ENCODE measurements around the gene WDR77. TPM values are rescaled to one million over a fixed set of nuclear protein-coding genes. Genes with fewer than 3 reads are reported as not detected.

Gene WDR77
- total and polyA plus RNA-seq, 9 of the 15 experiments (the other 6 are each of a cell fraction or from before 2014, with no cell fraction given), result 20.6 to 160 (median 75.3) TPM

GRCh38 chr1:111491070-111491469 lies 42.0 kb upstream of the WDR77 start:
- Histone ChIP-seq H2AFZ (ENCODE audit: low read depth, low read length) (no peak overlapping the region), H3K9me1 (ENCODE audit: control insufficient read depth, insufficient read depth, low read length) (no peaks in the 10 kb centered on the region), H3K27ac (ENCODE audit: extremely low read depth, low read depth, low read length) (no peak overlapping the region), H3K4me3 (no peak overlapping the region), H3K4me2 (ENCODE audit: insufficient read depth, low read length) (no peak overlapping the region), H3K9ac (ENCODE audit: insufficient read depth in 1 of 2, low read depth in 2 of 2, low read length in 2 of 2) (no peak overlapping the region), H3K36me3 (ENCODE audit: control insufficient read depth, insufficient read depth, low read length) (no peaks in the 10 kb centered on the region), H3K9me3 (replicated peaks; ENCODE audit: control insufficient read depth, insufficient read depth, low read depth, low read length) (no peaks in the 10 kb centered on the region), H3K4me1 (replicated peaks in 1 of 2; ENCODE audit: control insufficient read depth in 2 of 2, insufficient read depth in 2 of 2, low read length in 2 of 2) (no peaks in the 10 kb centered on the region; a peak in 1 of 5 replicates), H3K27me3 (ENCODE audit: control insufficient read depth in 2 of 2, insufficient read depth in 2 of 2, low read length in 2 of 2) (peaks cover 19 to 36% of the 10 kb centered on the region in 2 experiments), H4K20me1 (replicated peaks; ENCODE audit: control insufficient read depth, insufficient read depth, low read length) (no peaks in the 10 kb centered on the region), H3K79me2 (ENCODE audit: control insufficient read depth, insufficient read depth, low read length) (no peaks in the 10 kb centered on the region)
- in situ Hi-C loops (cut with MboI) (loop anchor here (25.0 kb wide), 1 partner anchor 846 kb away; no protein-coding TSS in a partner anchor), intact Hi-C loops (cut with micrococcal nuclease) (no loop called here)
- no peak for ATAC-seq
- POLR2A ChIA-PET, result interaction anchor here (0.5 to 3.4 kb wide), 3 partner anchors 10 to 69 kb away, joined by 3 to 18 read pairs (median 3); no protein-coding TSS in a partner anchor
- no TSS peak for BruUV-seq (replicated peaks)
- CTCF ChIA-PET (ENCODE audit: low intra/inter-chr PET ratio), result no interaction called here
- no peak for FAIRE-seq
- 28% methylated on average over 7 of the region's 7 CpGs for WGBS (ENCODE audit: insufficient coverage, low coverage, missing lambda C conversion rate)
- DNase-seq (ENCODE audit: extremely low read depth in 1 of 4, low spot score in 3 of 4), result no peak
- TF ChIP-seq ZBTB2 (IDR thresholded peaks at IDR 0.05) (no peak), KDM4B (IDR thresholded peaks at IDR 0.05; ENCODE audit: borderline replicate concordance in 2 of 2, low read depth in 1 of 2) (no peak), FOXO4 (CRISPR knock-in tag; IDR thresholded peaks at IDR 0.05) (no peak), NCOA6 (IDR thresholded peaks at IDR 0.05) (no peak)
